Measurements from ENCODE around the gene APOBR. TPM values are rescaled to one million over a fixed set of nuclear protein-coding genes. Genes with fewer than 3 reads are reported as not detected.

APOBR gene, protein sequence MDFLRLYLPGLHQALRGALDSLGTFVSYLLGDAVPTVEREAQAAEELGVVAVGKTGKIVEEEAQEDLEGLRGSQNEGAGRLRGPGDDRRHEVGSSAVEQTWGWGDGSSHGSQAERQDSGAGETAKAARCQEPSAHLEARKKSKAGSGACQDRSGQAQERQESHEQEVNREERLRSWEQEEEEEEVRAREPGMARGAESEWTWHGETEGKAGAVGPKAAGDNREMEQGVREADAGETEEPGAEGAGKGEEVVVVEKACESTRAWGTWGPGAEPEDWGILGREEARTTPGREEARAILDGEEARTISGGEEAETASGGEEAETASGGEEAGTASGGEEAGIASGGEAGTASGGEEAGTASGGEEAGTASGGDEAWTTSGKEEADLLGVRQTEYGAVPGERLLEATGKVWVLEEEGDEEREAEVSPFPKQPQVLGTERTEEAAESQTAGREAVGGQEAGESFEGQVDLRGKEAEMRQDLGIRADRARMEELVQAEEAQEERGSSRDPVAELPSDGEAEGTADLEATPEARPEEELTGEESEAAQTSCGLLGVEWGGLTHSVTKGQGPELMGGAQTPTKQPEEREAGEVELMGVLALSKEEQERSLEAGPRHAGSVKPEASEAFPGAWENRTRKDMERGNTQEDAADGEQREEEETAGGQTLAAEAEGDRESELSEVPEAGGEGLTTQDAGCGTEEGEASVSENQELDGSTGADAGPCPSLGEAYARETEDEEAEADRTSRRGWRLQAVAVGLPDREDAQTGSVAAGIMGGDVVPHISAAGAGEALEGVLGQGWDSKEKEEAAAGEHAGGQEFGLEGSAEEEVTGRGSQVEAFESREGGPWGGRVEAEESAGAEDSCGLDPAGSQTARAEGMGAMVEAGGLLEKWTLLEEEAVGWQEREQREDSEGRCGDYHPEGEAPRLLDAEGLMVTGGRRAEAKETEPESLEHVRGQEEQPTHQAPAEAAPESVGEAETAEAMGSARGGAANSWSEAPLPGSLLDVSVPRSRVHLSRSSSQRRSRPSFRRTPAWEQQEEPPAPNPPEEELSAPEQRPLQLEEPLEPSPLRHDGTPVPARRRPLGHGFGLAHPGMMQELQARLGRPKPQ
- total RNA-seq, result not detected in 2 replicates

DNA sequence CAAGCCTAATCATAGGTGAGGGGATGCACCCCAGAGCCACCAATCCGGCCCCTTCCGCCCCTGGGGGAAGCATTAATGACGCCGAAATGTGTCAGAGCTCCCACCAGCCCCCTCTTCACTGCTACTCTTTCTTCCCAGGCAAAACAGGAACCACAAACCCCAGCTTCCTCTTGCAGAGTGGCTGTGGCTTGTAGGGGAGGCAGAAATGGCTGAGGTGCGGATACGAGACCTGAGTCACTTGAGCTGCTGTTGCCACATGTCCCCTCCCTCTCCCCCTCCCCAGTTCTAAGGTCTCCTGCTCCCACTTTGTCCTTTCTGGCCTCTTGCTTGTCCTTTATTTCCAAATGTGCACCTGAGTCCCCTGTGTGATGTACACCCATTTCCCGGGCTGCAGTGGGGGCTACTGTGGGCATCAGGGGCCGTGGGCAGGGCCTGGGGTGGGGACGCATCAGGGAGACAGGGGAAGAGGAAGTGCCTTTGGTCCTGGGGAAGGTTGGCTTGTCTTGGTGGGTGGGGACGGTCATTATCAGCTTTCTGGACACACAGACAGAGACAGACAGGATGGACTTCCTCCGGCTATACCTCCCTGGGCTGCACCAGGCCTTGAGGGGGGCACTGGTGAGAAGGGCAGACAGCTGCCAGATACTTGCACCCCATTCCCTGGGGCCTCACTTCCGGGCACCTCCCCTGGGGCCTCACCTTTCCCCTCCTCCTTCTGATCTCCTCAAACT is at the start of gene APOBR:
Gene APOBR (plus strand): TSS at position 523 of the 731 bp plus-strand sequence. CDS start 39 bp downstream, at position 562.

DNA sequence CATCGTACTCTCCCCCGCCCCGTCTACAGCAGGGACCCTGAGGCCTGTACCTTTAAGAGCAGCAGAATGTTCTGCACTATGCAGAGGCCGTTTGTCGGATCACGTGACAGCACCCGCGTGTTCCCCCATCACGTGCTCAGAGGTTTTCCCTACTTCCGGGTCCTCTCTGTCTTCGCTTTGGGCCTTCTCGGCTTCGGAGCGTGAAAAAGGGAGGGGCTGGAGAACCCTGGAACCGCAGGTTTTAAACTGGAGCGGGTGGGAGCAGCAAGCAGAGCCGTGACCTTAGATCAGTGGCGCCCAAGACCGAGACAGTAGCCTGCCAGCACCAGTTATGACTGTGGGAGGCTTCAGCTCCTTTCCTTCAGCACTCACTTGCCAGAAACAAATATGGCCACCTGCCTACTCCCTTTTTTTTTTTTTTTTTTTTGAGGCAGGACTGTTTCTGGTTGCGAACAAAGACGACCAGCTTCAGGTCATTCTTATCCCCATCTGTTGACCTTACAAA is 2.4 kb upstream of the APOBR start, which contains the start of gene CLN3:
Gene CLN3 (minus strand): TSS at position 105 of the 505 bp plus-strand sequence. CDS start 315 bp downstream, outside the sequence.

DNA sequence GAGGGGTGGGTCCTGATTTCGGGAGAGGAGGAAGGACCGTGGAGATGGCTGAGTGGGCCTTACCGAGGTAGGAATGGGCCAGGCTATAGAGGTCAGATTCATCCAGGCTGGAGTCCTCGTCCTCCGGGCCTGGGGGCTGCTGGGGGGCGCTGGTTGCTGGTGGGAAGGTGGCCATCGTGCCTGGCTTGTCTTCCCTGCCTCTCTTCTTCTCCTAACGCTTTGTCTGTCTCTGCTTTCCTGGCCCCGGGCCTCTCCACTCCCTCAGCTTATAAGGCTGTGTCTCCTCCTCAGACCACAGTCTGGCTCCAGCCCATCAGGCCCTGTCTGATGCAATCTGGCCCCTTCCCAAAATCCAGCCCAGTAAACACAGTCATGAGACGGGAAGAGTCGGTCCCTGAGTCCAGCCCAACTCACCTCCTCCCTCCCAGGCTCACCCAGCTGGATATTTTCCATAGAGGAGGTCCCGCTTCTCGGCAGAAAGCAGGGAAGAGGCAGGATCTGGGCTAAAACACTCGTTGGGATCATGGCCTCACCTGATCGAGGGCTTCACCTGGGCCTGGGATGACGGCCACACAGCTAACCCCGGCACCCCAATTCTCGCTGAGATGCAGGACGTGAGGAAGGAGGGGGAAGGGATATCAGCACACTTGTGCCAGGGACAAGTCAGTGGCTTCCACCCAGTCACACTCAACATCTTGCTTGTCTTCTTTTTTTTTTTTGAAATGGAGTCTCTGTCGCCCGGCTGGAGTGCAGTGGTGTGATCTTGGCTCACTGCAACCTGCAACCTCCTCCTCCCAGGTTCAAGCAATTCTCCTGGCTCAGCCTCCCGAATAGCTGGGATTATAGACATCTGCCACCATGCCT is 44.5 kb downstream of the APOBR start, which contains the start of gene NUPR1:
Gene NUPR1 (minus strand): TSS at position 242 of the 864 bp plus-strand sequence. CDS start 67 bp downstream, at position 175.

Other genes starting within 250 kb of the APOBR start
- gene SBK1, start 202.1 kb upstream of the APOBR start, total RNA-seq, result 0.10 and 0.33 TPM in 2 replicates
- 1.1 TPM in 1 of 2 replicates, not detected in the other for gene NPIPB6, start 131.1 kb upstream of the APOBR start, total RNA-seq
- gene EIF3CL, start 90.8 kb upstream of the APOBR start, total RNA-seq, result 103 and 118 TPM in 2 replicates
- not detected in 2 replicates for gene NPIPB7, start 22.3 kb upstream of the APOBR start, total RNA-seq
- gene CLN3, start 2.6 kb upstream of the APOBR start, total RNA-seq, result 20.8 and 22.2 TPM in 2 replicates
- not detected in 2 replicates for gene IL27, start 12.2 kb downstream of the APOBR start, total RNA-seq
- gene NUPR1, start 44.3 kb downstream of the APOBR start, total RNA-seq, result 0.33 and 2.4 TPM in 2 replicates
- gene SGF29, start 59.3 kb downstream of the APOBR start, total RNA-seq, result 7.1 and 12.1 TPM in 2 replicates
- 0.19 TPM in 1 of 2 replicates, not detected in the other for gene SULT1A2, start 102.4 kb downstream of the APOBR start, total RNA-seq
- gene SULT1A1, start 115.4 kb downstream of the APOBR start, total RNA-seq, result 3.2 and 7.8 TPM in 2 replicates
- 0.10 and 0.33 TPM in 2 replicates for gene NPIPB8, start 143.4 kb downstream of the APOBR start, total RNA-seq
- 84.9 and 123 TPM in 2 replicates for gene EIF3C, start 216.8 kb downstream of the APOBR start, total RNA-seq

Data from vein endothelial cell (primary cell).